ENCODE measurements around the gene PIM3.

Gene PIM3

GRCh38 chr22:49948958-49949913 lies 11.3 kb upstream of the PIM3 start:
- peak overlapping the region; percentile 90 for H3K9ac ChIP-seq (ENCODE audit: low read length)
- peak overlapping the region; percentile 42 for H3K4me3 ChIP-seq (ENCODE audit: low read length)
- H3K9me3 ChIP-seq (ENCODE audit: control insufficient read depth, low read length), result no peaks in the 10 kb centered on the region
- peaks cover 71% of the 10 kb centered on the region for H3K4me1 ChIP-seq (ENCODE audit: control insufficient read depth, insufficient read depth, low read length)
- H3K27me3 ChIP-seq (ENCODE audit: control insufficient read depth, insufficient read depth, low read length), result no peaks in the 10 kb centered on the region
- no peaks in the 10 kb centered on the region for H3K36me3 ChIP-seq (ENCODE audit: control insufficient read depth, insufficient read depth, low read length)

- H3K36me3 ChIP-seq (ENCODE audit: control insufficient read depth, insufficient read depth, low read length), result no peaks in the 10 kb centered on the region
- no peaks in the 10 kb centered on the region for H3K27me3 ChIP-seq (ENCODE audit: control insufficient read depth, insufficient read depth, low read length)
- H3K4me1 ChIP-seq (ENCODE audit: control insufficient read depth, insufficient read depth, low read length), result peaks cover 75% of the 10 kb centered on the region
- no peak overlapping the region for H3K4me3 ChIP-seq (ENCODE audit: low read length)
- H3K9me3 ChIP-seq (ENCODE audit: control insufficient read depth, low read length), result no peaks in the 10 kb centered on the region
- peak overlapping the region; percentile 90 for H3K9ac ChIP-seq (ENCODE audit: low read length)
Observed at GRCh38 chr22:49949914-49950292, 10.7 kb upstream of the PIM3 start.

- Histone ChIP-seq H3K9me3 (ENCODE audit: control insufficient read depth, low read length) (no peaks in the 10 kb centered on the region), H3K9ac (ENCODE audit: low read length) (peak overlapping the region; percentile 80), H3K4me3 (ENCODE audit: low read length) (no peak overlapping the region), H3K4me1 (ENCODE audit: control insufficient read depth, insufficient read depth, low read length) (peaks cover 77% of the 10 kb centered on the region), H3K27me3 (ENCODE audit: control insufficient read depth, insufficient read depth, low read length) (no peaks in the 10 kb centered on the region), H3K36me3 (ENCODE audit: control insufficient read depth, insufficient read depth, low read length) (no peaks in the 10 kb centered on the region)
Observed at GRCh38 chr22:49950396-49950994, 10.1 kb upstream of the PIM3 start.

GRCh38 chr22:49951000-49951677 lies 9.4 kb upstream of the PIM3 start:
- H3K4me1 ChIP-seq (ENCODE audit: control insufficient read depth, insufficient read depth, low read length), result peaks cover 77% of the 10 kb centered on the region
- no peaks in the 10 kb centered on the region for H3K9me3 ChIP-seq (ENCODE audit: control insufficient read depth, low read length)
- no peak overlapping the region for H3K4me3 ChIP-seq (ENCODE audit: low read length)
- no peaks in the 10 kb centered on the region for H3K27me3 ChIP-seq (ENCODE audit: control insufficient read depth, insufficient read depth, low read length)
- peak overlapping the region; percentile 80 for H3K9ac ChIP-seq (ENCODE audit: low read length)
- H3K36me3 ChIP-seq (ENCODE audit: control insufficient read depth, insufficient read depth, low read length), result no peaks in the 10 kb centered on the region

GRCh38 chr22:49951678-49951985 lies 8.9 kb upstream of the PIM3 start:
- Histone ChIP-seq H3K36me3 (ENCODE audit: control insufficient read depth, insufficient read depth, low read length) (no peaks in the 10 kb centered on the region), H3K9ac (ENCODE audit: low read length) (peak overlapping the region; percentile 80), H3K4me1 (ENCODE audit: control insufficient read depth, insufficient read depth, low read length) (peaks cover 78% of the 10 kb centered on the region), H3K4me3 (ENCODE audit: low read length) (no peak overlapping the region), H3K27me3 (ENCODE audit: control insufficient read depth, insufficient read depth, low read length) (no peaks in the 10 kb centered on the region), H3K9me3 (ENCODE audit: control insufficient read depth, low read length) (no peaks in the 10 kb centered on the region)

GRCh38 chr22:49951986-49952896 lies 8.3 kb upstream of the PIM3 start:
- H3K4me1 ChIP-seq (ENCODE audit: control insufficient read depth, insufficient read depth, low read length), result peaks cover 79% of the 10 kb centered on the region
- peak overlapping the region; percentile 80 for H3K9ac ChIP-seq (ENCODE audit: low read length)

GRCh38 chr22:49953027-49953679 lies 7.4 kb upstream of the PIM3 start:
- Histone ChIP-seq H3K9ac (ENCODE audit: low read length) (peak overlapping the region; percentile 80), H3K4me3 (ENCODE audit: low read length) (no peak overlapping the region), H3K27me3 (ENCODE audit: control insufficient read depth, insufficient read depth, low read length) (no peaks in the 10 kb centered on the region), H3K36me3 (ENCODE audit: control insufficient read depth, insufficient read depth, low read length) (no peaks in the 10 kb centered on the region), H3K4me1 (ENCODE audit: control insufficient read depth, insufficient read depth, low read length) (peaks cover 84% of the 10 kb centered on the region), H3K9me3 (ENCODE audit: control insufficient read depth, low read length) (no peaks in the 10 kb centered on the region)

More at GRCh38 chr22:49951986-49952896, 8.3 kb upstream of the PIM3 start:
- H3K9me3 ChIP-seq (ENCODE audit: control insufficient read depth, low read length), result no peaks in the 10 kb centered on the region
- H3K27me3 ChIP-seq (ENCODE audit: control insufficient read depth, insufficient read depth, low read length), result no peaks in the 10 kb centered on the region
- no peak overlapping the region for H3K4me3 ChIP-seq (ENCODE audit: low read length)
- no peaks in the 10 kb centered on the region for H3K36me3 ChIP-seq (ENCODE audit: control insufficient read depth, insufficient read depth, low read length)

- no peaks in the 10 kb centered on the region for H3K9me3 ChIP-seq (ENCODE audit: control insufficient read depth, low read length)
- H3K36me3 ChIP-seq (ENCODE audit: control insufficient read depth, insufficient read depth, low read length), result no peaks in the 10 kb centered on the region
- no peak overlapping the region for H3K4me3 ChIP-seq (ENCODE audit: low read length)
- no peaks in the 10 kb centered on the region for H3K27me3 ChIP-seq (ENCODE audit: control insufficient read depth, insufficient read depth, low read length)
- peak overlapping the region; percentile 80 for H3K9ac ChIP-seq (ENCODE audit: low read length)
- peaks cover 91% of the 10 kb centered on the region for H3K4me1 ChIP-seq (ENCODE audit: control insufficient read depth, insufficient read depth, low read length)
Observed at GRCh38 chr22:49953680-49954344, 6.8 kb upstream of the PIM3 start.

GRCh38 chr22:49954354-49954753 lies 6.2 kb upstream of the PIM3 start:
- Histone ChIP-seq H3K4me3 (ENCODE audit: low read length) (no peak overlapping the region), H3K9me3 (ENCODE audit: control insufficient read depth, low read length) (no peaks in the 10 kb centered on the region), H3K27me3 (ENCODE audit: control insufficient read depth, insufficient read depth, low read length) (no peaks in the 10 kb centered on the region), H3K4me1 (ENCODE audit: control insufficient read depth, insufficient read depth, low read length) (peaks cover 93% of the 10 kb centered on the region), H3K9ac (ENCODE audit: low read length) (peak overlapping the region; percentile 80), H3K36me3 (ENCODE audit: control insufficient read depth, insufficient read depth, low read length) (no peaks in the 10 kb centered on the region)

- Histone ChIP-seq H3K9ac (ENCODE audit: low read length) (peak overlapping the region; percentile 8), H3K4me1 (ENCODE audit: control insufficient read depth, insufficient read depth, low read length) (peaks cover 92% of the 10 kb centered on the region), H3K9me3 (ENCODE audit: control insufficient read depth, low read length) (no peaks in the 10 kb centered on the region), H3K4me3 (ENCODE audit: low read length) (no peak overlapping the region), H3K27me3 (ENCODE audit: control insufficient read depth, insufficient read depth, low read length) (no peaks in the 10 kb centered on the region), H3K36me3 (ENCODE audit: control insufficient read depth, insufficient read depth, low read length) (no peaks in the 10 kb centered on the region)
Observed at GRCh38 chr22:49954991-49955580, 5.5 kb upstream of the PIM3 start.
